DOHH2 (cell line): ENCODE measurements around the gene RAI2.

Source experiments
- H3F3A ChIP-seq: fragments of 200-600 bp; sonication (generic), shearing (Covaris generic); 2 replicates; pipeline ENCODE4 v1.6.0; 2016; ENCODE audit warnings: antibody characterized with exemption, mild to moderate bottlenecking; ENCODE audit not compliant: control insufficient read depth, insufficient read depth
- H3K27ac ChIP-seq: fragments of 200-600 bp; sonication (generic); 2 replicates; pipeline ENCODE4 v1.5.1; 2014; ENCODE audit warnings: low read depth, mild to moderate bottlenecking, low read length, moderate library complexity
- H3K27me3 ChIP-seq: fragments of 200-600 bp; sonication (generic); 2 replicates; pipeline ENCODE4 v1.6.1; 2014; ENCODE audit warnings: mild to moderate bottlenecking, low read length, mixed read lengths; ENCODE audit not compliant: control insufficient read depth
- H3K36me3 ChIP-seq: fragments of 200-600 bp; sonication (generic); 2 replicates; pipeline ENCODE4 v1.6.1; 2014; ENCODE audit warnings: mild to moderate bottlenecking, low read length, moderate library complexity, mixed read lengths; ENCODE audit not compliant: control insufficient read depth
- H3K4me1 ChIP-seq: fragments of 200-600 bp; sonication (generic); 2 replicates; pipeline ENCODE4 v1.6.1; 2014; ENCODE audit warnings: mild to moderate bottlenecking, low read length, mixed read lengths; ENCODE audit not compliant: control insufficient read depth
- H3K4me2 ChIP-seq: fragments of 200-600 bp; sonication (generic); 2 replicates; pipeline ENCODE4 v1.6.0; 2014; ENCODE audit warnings: mild to moderate bottlenecking, low read length, moderate library complexity
- H3K4me3 ChIP-seq: fragments of 200-600 bp; sonication (generic); 2 replicates; pipeline ENCODE4 v1.5.1; 2014; ENCODE audit warnings: mild to moderate bottlenecking, low read length, mixed read lengths
- H3K79me2 ChIP-seq: fragments of 200-600 bp; sonication (generic); 2 replicates; pipeline ENCODE4 v1.6.1; 2014; ENCODE audit warnings: mild to moderate bottlenecking, low read length, mixed read lengths; ENCODE audit not compliant: control insufficient read depth
- H3K9me2 ChIP-seq: fragments of 200-600 bp; sonication (generic); replicated peaks from 2 replicates; pipeline ENCODE4 v1.6.1; 2014; ENCODE audit warnings: mild to moderate bottlenecking, low read length, mixed read lengths; ENCODE audit not compliant: control insufficient read depth
- H3K9me3 ChIP-seq: fragments of 200-600 bp; sonication (generic); 2 replicates; pipeline ENCODE4 v1.6.1; 2014; ENCODE audit warnings: antibody characterized with exemption, low read length, mixed read lengths; ENCODE audit not compliant: control insufficient read depth, insufficient read depth
- H4K20me1 ChIP-seq: fragments of 200-600 bp; sonication (generic); 2 replicates; pipeline ENCODE4 v1.6.0; 2014; ENCODE audit warnings: low read depth, mild to moderate bottlenecking, antibody characterized with exemption, low read length, moderate library complexity; ENCODE audit not compliant: control insufficient read depth, insufficient read depth
- EZH2phosphoT487 ChIP-seq: fragments of 200-600 bp; sonication (generic); IDR thresholded peaks from 2 replicates; pipeline ENCODE4 v1.6.1; 2017; ENCODE audit warnings: borderline replicate concordance, mild to moderate bottlenecking, antibody characterized with exemption, low read length, moderate library complexity, mixed read lengths
- TF ChIP-seq, protein P1 (sequence below): fragments of 200-600 bp; sonication (generic); IDR thresholded peaks from one replicate; pipeline ENCODE4 v1.5.1; 2014; ENCODE audit warnings: antibody characterized with exemption, mild to moderate bottlenecking, low read depth, low read length; ENCODE audit not compliant: poor library complexity, severe bottlenecking

RAI2 gene

DNA sequence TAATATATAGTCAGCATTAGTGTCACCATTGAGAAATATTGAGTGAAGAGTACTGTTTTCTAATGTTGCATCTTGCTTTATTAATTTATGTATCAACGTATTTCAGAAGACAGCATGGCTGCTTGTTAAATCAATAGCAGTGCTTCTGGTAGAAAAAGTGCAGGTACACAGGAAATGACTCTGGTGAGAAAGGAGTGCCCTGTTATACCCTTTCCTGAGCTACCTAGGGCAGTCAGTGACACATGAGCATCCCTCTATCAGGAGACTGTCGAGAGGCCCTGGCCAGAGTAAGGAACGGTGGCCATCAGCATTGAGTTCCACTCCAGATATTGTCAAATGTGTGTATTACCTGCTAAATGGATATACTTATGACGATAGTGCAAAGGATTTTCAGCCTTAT is 81.7 kb downstream of the RAI2 start:
- H3K79me2 ChIP-seq, result no peaks in the 10 kb centered on the region
- H3K9me3 ChIP-seq, result no peaks in the 10 kb centered on the region
- H3K4me1 ChIP-seq, result no peaks in the 10 kb centered on the region
- TF ChIP-seq EZH2phosphoT487, result no peak
- TF ChIP-seq, protein P1, sequence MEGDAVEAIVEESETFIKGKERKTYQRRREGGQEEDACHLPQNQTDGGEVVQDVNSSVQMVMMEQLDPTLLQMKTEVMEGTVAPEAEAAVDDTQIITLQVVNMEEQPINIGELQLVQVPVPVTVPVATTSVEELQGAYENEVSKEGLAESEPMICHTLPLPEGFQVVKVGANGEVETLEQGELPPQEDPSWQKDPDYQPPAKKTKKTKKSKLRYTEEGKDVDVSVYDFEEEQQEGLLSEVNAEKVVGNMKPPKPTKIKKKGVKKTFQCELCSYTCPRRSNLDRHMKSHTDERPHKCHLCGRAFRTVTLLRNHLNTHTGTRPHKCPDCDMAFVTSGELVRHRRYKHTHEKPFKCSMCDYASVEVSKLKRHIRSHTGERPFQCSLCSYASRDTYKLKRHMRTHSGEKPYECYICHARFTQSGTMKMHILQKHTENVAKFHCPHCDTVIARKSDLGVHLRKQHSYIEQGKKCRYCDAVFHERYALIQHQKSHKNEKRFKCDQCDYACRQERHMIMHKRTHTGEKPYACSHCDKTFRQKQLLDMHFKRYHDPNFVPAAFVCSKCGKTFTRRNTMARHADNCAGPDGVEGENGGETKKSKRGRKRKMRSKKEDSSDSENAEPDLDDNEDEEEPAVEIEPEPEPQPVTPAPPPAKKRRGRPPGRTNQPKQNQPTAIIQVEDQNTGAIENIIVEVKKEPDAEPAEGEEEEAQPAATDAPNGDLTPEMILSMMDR, result no peak
- no peak overlapping the region for H3K4me2 ChIP-seq
- no peaks in the 10 kb centered on the region for H3K27me3 ChIP-seq
- H3K36me3 ChIP-seq, result no peaks in the 10 kb centered on the region
- H4K20me1 ChIP-seq, result no peaks in the 10 kb centered on the region
- H3K9me2 ChIP-seq, result no peaks in the 10 kb centered on the region
- no peak overlapping the region for H3K4me3 ChIP-seq
- no peaks in the 10 kb centered on the region for H3F3A ChIP-seq
- no peak overlapping the region for H3K27ac ChIP-seq

DNA sequence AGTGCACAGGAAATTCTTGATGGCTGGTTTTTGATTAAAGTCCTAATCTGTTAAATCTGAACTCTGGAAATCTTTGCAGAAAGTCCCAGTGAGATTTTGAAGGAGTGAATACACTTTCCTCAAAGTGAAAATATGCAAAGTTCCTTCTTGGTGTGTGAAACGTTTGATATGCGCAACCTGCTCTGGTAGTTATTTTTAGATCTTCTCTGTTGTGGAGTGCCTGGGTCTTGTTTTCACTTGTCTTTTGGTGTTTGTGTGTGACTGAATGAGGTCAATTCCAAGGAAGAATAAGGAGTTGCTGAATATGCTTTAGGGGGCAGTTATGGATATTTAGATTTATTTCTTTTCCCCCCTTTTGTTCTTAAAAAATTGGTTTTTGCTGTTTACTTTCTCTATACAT is 82.1 kb downstream of the RAI2 start:
- H3K9me3 ChIP-seq, result no peaks in the 10 kb centered on the region
- H3K79me2 ChIP-seq, result no peaks in the 10 kb centered on the region
- H3F3A ChIP-seq, result no peaks in the 10 kb centered on the region
- no peaks in the 10 kb centered on the region for H3K27me3 ChIP-seq
- no peaks in the 10 kb centered on the region for H4K20me1 ChIP-seq
- no peak overlapping the region for H3K27ac ChIP-seq
- H3K36me3 ChIP-seq, result no peaks in the 10 kb centered on the region
- no peaks in the 10 kb centered on the region for H3K4me1 ChIP-seq
- TF ChIP-seq, protein P1, result no peak
- TF ChIP-seq EZH2phosphoT487, result no peak
- H3K4me3 ChIP-seq, result no peak overlapping the region
- no peak overlapping the region for H3K4me2 ChIP-seq
- H3K9me2 ChIP-seq, result no peaks in the 10 kb centered on the region

DNA sequence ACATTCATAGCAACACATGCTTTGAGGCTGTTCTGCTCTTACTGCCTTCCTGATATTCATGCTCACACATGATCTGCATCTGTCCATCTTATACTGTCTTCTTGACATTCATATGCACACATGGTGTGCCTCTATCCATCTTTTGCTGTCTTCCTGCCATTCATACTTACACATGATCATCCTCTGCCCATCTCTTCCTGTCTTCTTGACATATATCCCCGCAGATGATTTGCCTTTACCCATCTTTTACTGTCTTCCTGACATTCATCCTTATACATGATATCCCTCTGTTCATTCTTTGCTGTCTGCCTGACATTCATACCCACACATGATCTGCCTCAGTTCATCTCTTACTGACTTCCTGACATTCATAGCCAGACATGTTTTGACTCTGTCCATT is 87.0 kb downstream of the RAI2 start:
- Histone ChIP-seq H4K20me1 (no peaks in the 10 kb centered on the region), H3K27me3 (no peaks in the 10 kb centered on the region), H3K9me3 (no peaks in the 10 kb centered on the region), H3K9me2 (no peaks in the 10 kb centered on the region), H3F3A (no peaks in the 10 kb centered on the region), H3K79me2 (no peaks in the 10 kb centered on the region), H3K36me3 (no peaks in the 10 kb centered on the region), H3K27ac (no peak overlapping the region), H3K4me2 (no peak overlapping the region), H3K4me3 (no peak overlapping the region), H3K4me1 (no peaks in the 10 kb centered on the region)
- no peak for TF ChIP-seq EZH2phosphoT487
- TF ChIP-seq, protein P1, result no peak
